GM12878 (cell line): Measurements from ENCODE around the gene WNT3A. TPM values are rescaled to one million over a fixed set of nuclear protein-coding genes. Genes with fewer than 3 reads are reported as not detected.
A peak's percentile ranks its signal among the peaks of the same experiment; 100 is the strongest.

ENCODE experiments used
- BMI1 ChIP-seq: fragments of 450-650 bp; IDR thresholded peaks from 2 replicates; pipeline ENCODE4 v1.6.1; 2016; ENCODE audit warnings: mild to moderate bottlenecking, moderate library complexity, borderline replicate concordance
- CBX5 ChIP-seq: sonication (generic); IDR thresholded peaks from 2 replicates; pipeline ENCODE4 v1.6.1; 2016; ENCODE audit warnings: low read depth, moderate library complexity, mild to moderate bottlenecking, inconsistent platforms
- NFIC ChIP-seq: IDR thresholded peaks from 2 replicates; pipeline ENCODE4 v1.6.1; 2012; ENCODE audit warnings: low read depth, mild to moderate bottlenecking, inconsistent platforms, low read length, moderate library complexity
- NRF1 ChIP-seq: conservative IDR thresholded peaks from 2 replicates; pipeline ENCODE4 v1.6.1; 2011; ENCODE audit warnings: mild to moderate bottlenecking, low read depth, low read length, improper control_type of control experiment
- RB1 ChIP-seq: fragments of 450-650 bp; formaldehyde crosslinking; IDR thresholded peaks from 2 replicates; pipeline ENCODE4 v1.6.1; 2017; ENCODE audit warnings: mild to moderate bottlenecking, borderline replicate concordance
- RFX5 ChIP-seq: IDR thresholded peaks from 2 replicates; pipeline ENCODE4 v1.6.1; 2011; ENCODE audit warnings: low read depth, low read length, improper control_type of control experiment
- SIN3A ChIP-seq: IDR thresholded peaks from 2 replicates; pipeline ENCODE4 v1.6.1; 2012; ENCODE audit warnings: low read depth, low read length, improper control_type of control experiment
- SPI1 ChIP-seq: IDR thresholded peaks from 2 replicates; pipeline ENCODE4 v1.6.1; 2011; ENCODE audit warnings: low read depth, mild to moderate bottlenecking, low read length, moderate library complexity, borderline replicate concordance; ENCODE audit not compliant: insufficient read depth
- ZNF217 ChIP-seq: fragments of 450-650 bp; IDR thresholded peaks from 2 replicates; pipeline ENCODE4 v1.6.1; 2017; ENCODE audit warnings: antibody characterized with exemption, mild to moderate bottlenecking
- ZNF24 ChIP-seq: fragments of 450-650 bp; IDR thresholded peaks from 2 replicates; pipeline ENCODE4 v1.6.1; 2017; ENCODE audit warnings: antibody characterized with exemption, mild to moderate bottlenecking
- polyA plus RNA-seq, 11 experiments: library from polyadenylated mRNA; depleted of rRNA in 4 of 11; unstranded in 6 of 11; stranded (reverse) in 5 of 11; fragments of >200 nt; fragmentation: Nextera tagmentation in 4 of 11; fragmentation: Illumina TruSeq in 1 of 11; extraction: Ambion mirVana in 4 of 11; extraction: Trizol in 1 of 11; gene quantifications; 1 replicate in 1 of 11; 2 replicates in 10 of 11; pipeline versions ENCODE4 v1.2.1 to v1.2.3, GENCODE V29; 2011 to 2016; ENCODE audit warnings: inconsistent platforms in 2 of 11, missing spikeins in 2 of 11, low read depth in 1 of 11
- total RNA-seq, 4 experiments: library from RNA; depleted of rRNA in 3 of 4; stranded (reverse); fragments of >200 nt in 3 of 4; fragmentation: Illumina TruSeq in 1 of 4; extraction: Trizol in 1 of 4; gene quantifications; 2 replicates each; pipeline versions ENCODE4 v1.2.1 to v1.2.3, GENCODE V29; 2013 to 2021
- TF ChIP-seq, protein P1 (sequence below): fragments of 450-650 bp; formaldehyde crosslinking; IDR thresholded peaks from 2 replicates; pipeline ENCODE4 v1.5.0; 2022; ENCODE audit warnings: mild to moderate bottlenecking, missing genetic modification characterization
- TF ChIP-seq, protein P2 (sequence below): fragments of 450-650 bp; IDR thresholded peaks from 2 replicates; pipeline ENCODE4 v1.6.1; 2016; ENCODE audit warnings: mild to moderate bottlenecking

The WNT3A gene
- total and polyA plus RNA-seq, 10 of the 15 experiments (the other 5 are each of a cell fraction or from before 2014, with no cell fraction given), result 0.16 TPM; not detected in 9

DNA sequence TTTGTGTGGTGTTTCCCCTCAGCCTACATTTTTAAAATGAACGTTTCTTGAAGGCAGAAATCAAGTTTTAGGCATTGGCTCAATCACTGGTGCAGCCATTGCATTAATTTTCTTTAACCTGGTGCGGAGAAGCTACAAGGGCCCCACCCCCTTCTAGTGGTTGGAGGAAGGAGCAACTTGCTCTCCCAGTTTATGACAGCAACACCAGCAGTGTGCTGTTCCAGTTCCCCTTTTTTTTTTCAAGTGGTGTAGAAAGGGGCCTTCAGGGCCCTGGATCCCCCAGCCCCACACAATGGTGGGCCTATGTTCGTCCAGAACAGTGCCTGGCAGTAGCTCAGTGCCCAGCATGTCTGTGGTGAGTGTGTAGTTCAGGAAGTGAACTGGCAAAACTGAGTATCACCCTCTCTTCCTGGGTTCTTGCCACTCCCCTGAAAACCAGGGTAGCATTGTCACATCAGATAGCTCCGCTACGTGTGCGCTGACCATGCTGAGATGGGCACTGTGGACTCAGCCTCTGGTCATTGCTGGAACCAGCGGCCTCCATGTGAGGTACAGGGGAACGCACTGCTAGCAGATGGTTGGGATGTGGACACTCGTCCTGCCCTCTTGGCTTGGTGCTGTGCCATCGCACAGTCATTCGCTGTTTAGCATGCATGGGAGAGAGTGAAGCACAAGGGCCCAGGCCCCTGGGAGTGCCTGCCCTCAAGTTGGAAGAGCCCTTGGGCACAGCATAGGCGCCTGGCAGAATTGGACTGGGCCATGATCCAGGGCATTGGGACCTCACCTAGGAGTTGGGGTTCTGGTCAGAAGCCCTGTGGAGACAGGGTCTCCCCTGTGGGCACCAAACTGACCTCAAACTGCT, 83.0 kb downstream of the WNT3A start (continued):
- TF ChIP-seq, protein P1, sequence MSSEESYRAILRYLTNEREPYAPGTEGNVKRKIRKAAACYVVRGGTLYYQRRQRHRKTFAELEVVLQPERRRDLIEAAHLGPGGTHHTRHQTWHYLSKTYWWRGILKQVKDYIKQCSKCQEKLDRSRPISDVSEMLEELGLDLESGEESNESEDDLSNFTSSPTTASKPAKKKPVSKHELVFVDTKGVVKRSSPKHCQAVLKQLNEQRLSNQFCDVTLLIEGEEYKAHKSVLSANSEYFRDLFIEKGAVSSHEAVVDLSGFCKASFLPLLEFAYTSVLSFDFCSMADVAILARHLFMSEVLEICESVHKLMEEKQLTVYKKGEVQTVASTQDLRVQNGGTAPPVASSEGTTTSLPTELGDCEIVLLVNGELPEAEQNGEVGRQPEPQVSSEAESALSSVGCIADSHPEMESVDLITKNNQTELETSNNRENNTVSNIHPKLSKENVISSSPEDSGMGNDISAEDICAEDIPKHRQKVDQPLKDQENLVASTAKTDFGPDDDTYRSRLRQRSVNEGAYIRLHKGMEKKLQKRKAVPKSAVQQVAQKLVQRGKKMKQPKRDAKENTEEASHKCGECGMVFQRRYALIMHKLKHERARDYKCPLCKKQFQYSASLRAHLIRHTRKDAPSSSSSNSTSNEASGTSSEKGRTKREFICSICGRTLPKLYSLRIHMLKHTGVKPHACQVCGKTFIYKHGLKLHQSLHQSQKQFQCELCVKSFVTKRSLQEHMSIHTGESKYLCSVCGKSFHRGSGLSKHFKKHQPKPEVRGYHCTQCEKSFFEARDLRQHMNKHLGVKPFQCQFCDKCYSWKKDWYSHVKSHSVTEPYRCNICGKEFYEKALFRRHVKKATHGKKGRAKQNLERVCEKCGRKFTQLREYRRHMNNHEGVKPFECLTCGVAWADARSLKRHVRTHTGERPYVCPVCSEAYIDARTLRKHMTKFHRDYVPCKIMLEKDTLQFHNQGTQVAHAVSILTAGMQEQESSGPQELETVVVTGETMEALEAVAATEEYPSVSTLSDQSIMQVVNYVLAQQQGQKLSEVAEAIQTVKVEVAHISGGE (CRISPR knock-in tag), result no peak
- TF ChIP-seq CBX5, result no peak
- TF ChIP-seq, protein P2, sequence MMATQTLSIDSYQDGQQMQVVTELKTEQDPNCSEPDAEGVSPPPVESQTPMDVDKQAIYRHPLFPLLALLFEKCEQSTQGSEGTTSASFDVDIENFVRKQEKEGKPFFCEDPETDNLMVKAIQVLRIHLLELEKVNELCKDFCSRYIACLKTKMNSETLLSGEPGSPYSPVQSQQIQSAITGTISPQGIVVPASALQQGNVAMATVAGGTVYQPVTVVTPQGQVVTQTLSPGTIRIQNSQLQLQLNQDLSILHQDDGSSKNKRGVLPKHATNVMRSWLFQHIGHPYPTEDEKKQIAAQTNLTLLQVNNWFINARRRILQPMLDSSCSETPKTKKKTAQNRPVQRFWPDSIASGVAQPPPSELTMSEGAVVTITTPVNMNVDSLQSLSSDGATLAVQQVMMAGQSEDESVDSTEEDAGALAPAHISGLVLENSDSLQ, result no peak
- no peak for TF ChIP-seq RFX5
- TF ChIP-seq ZNF217, result no peak
- no peak for TF ChIP-seq NRF1
- TF ChIP-seq SIN3A, result no peak
- TF ChIP-seq RB1, result no peak
- TF ChIP-seq NFIC, result no peak
- no peak for TF ChIP-seq BMI1
- no peak for TF ChIP-seq ZNF24
- peak; percentile 93 for TF ChIP-seq SPI1
